IPS DF 4.7 (cell line): Measurements from ENCODE around the gene NOC2L.

Experiments used
- DNase-seq: peaks from one replicate; pipeline ENCODE4 v3.0.0-alpha.2; 2013; ENCODE audit warnings: low spot score; ENCODE audit errors: extremely low read depth

NOC2L gene

DNA sequence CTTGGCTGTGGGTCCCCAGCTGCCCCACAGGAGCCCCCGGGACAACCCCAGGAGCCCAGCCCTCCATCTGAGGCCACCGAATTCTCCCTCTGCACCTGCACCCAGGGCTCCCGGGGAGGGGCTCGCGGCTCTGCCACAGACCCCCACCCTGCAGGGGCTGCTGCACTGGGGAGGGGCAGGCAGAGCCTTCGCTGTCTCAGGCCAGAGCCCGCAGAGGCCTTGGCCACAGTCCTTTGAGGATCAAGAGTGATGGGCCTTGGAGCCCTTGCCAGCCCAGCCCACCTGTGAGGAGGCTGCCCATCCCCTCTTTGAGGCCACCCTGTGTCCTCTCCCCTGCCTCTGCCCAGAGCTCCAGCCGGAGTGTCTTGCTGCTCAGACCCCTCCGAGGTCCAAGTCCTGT lies 16.3 kb upstream of the NOC2L start:
- no peak for DNase-seq

DNA sequence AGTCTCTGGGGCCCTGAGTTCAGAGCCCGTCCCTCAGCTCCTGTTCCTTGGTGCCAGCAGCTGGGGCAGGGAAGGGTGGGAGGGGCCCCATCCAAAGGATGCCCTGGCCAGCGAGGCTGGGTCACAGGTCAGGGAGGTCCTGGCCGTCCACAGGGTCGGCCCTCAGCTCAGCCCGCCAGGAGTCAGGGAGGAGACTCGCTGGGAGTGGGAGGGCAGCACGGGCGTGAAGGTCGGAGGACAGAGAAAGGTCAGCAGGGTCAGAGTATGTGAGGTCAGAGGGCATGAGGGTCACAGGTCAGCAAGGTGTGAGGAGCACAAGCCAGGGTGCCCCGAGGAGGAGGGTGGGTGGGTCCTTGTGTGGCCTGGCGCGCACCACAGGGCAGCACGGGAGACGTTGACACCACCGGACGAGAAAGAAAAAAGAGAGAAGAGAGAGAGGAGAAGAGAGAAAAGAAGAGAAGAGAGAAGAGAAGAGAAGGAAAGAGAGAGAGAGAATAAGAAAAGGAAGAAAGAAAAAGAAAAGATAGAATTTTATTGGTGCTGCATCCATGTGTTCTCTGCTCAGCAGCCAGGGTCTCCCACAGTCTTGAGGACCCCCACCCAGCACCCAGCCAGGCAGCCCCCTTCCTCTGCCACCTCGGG lies 15.8 kb upstream of the NOC2L start:
- no peak for DNase-seq

DNA sequence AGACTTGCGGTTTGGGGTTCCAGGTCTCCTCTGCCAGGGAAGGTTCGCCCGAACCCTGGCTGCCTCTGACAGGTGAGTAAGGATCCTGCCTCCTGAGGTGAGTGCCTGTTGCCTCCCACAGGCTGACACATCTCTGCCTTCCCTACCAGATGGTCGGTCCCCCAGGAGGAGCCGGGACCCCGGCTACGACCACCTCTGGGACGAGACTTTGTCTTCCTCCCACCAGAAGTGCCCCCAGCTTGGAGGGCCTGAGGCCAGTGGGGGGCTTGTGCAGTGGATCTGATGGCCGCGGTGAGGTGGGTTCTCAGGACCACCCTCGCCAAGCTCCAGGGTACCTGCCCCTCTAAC lies 15.2 kb upstream of the NOC2L start:
- no peak for DNase-seq

DNA sequence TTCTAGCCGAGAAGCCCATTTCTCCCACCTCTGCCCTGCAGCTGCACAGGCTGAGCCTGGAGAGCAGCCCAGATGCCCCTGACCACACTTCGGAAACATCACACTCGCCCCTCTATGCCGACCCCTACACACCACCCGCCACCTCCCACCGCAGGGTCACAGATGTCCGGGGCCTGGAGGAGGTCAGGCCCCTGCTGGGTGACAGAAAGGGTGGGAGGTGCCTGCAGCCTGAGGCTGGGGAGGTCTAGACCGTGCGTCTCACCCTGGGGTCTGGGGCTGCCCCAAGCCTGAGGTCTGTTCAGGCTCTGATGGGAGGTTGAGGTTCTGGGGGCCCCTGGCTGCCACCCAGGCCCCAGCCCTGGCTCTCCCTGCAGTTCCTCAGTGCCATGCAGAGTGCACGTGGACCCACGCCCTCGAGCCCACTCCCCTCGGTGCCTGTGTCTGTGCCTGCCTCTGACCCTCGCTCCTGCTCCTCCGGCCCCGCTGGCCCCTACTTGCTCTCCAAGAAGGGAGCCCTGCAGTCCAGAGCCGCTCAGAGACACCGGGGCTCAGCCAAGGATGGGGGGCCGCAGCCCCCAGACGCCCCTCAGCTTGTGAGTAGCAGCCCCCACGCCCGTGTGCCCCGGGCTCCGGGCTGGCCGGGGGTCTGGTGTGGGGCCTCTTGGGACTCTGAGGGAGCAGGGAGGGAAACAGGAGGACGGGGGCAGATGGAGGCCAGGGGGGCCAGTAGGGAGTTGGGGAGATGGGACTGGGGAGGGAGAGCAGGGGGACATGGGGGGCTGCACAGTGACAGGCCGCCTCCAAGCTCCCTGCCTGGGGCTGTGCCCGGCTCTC lies 14.6 kb upstream of the NOC2L start:
- DNase-seq = no peak

DNA sequence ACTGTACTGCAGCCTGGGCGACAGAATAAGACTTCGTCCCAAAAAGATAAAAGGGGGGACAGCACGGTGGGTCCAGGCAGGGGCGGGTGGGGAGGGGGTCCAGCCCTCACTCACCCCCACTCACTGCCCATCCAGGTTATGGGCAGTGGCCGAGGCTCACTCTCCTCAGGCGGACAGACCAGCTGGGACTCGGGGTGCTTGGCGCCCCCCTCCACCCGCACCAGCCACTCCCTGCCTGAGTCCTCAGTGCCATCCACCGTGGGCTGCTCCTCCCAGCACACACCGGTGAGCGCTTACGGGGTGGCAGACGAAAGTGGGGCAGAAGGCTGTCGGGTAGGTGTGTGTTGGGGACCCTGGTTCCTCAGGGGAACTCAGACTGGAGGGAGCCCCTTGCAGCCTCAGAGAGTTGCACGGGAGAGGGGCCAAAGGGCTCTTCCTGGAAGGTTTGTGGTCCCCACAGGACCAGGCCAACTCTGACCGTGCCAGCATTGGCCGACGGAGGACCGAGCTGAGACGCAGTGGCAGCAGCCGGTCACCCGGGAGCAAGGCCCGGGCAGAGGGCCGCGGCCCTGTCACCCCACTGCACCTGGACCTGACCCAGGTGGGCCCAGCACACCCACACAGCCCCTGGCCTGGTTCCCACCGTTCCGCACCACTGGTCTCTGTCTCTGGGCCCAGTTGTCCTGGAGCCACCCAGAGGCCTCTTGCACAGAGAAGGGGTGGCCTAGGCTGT lies 13.8 kb upstream of the NOC2L start:
- DNase-seq = no peak

DNA sequence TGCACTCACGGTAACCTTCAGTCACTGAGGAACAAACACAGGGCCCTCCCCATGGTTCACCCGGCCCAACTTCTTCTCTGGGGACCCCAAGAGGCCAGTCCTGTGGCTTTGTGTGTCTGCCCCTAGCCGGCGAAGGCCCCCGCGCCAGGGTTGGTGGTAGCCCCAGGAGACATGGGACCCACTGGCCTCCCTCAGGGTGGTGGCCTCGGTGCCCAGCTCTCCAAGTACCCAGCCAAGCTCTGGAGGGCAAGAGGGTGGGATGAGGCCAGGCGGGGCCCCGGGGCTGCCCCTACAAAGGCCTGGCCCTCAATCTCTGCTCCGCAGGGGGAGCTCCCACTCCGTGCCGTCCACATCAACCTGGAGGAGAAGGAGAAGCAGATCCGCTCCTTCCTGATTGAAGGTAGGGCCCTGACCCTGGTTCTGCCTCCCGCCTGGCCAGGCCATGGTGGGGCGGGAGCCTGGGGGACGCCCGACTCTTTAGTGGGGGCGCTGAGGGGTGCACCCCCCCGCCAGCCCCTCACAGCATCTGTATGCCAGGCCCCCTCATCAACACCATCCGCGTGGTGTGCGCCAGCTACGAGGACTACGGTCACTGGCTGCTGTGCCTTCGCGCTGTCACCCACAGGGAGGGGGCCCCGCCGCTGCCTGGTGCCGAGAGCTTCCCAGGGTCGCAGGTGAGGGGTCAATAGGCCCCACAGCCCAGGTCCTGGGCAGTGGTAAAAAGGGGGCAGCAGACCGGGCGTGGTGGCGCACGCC lies 12.9 kb upstream of the NOC2L start:
- DNase-seq = no peak

DNA sequence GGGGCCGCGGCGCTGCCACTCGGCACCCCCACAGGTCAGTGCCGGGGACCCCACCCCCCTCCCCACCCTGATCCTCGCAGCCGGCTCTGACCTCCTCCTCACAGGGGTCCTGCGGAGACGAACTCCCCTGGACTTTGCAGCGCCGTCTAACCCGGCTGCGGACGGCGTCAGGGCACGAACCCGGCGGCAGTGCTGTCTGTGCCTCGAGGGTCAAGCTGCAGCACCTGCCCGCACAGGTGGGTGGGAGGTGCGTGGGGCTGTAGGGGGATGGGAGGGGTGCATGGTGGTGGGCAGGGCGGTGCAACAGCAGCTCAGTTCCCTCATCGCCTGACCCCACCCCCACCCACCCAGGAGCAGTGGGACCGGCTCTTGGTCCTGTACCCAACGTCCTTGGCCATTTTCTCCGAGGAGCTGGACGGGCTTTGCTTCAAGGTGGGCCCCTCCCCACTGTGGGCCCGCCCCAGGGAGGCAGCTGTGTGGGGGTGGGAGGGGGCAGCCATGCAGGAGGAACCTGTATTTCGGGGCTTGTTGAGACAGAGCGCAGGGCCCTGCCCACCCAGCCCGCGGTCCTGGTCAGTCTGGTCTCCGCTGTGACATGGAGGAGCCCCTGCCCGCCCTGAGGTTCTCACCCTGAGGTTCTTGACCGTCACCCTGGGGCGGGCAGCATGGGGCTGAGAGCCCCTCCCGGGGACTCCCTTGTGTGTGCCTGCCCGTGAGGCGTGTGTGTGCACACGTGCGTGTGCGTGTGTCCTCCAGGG lies 12.1 kb upstream of the NOC2L start:
- no peak for DNase-seq

DNA sequence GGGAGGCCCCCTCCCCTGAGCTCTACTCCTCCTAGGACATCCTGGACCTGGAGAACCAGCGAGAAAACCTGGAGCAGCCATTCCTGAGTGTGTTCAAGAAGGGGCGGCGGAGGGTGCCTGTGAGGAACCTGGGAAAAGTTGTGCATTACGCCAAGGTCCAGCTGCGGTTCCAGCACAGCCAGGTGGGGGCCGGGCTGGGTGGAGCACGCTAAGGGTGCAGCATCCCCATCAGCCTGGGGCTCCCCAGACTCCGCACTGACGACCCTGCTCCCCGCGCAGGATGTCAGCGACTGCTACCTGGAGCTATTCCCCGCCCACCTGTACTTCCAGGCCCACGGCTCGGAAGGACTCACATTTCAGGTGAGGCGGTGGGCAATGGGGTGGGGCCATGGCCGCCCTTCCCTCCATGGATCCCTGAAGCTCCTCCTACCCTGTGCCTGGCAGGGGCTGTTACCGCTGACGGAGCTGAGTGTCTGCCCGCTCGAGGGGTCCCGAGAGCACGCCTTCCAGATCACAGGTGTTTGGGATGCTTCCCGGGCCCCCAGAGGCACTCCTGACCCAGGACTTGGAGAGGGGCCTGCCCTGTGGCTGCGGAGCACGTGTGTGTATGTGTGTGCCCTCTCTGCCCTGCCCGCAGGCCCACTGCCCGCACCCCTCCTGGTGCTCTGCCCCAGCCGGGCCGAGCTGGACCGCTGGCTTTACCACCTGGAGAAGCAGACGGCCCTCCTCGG lies 11.4 kb upstream of the NOC2L start:
- no peak for DNase-seq

DNA sequence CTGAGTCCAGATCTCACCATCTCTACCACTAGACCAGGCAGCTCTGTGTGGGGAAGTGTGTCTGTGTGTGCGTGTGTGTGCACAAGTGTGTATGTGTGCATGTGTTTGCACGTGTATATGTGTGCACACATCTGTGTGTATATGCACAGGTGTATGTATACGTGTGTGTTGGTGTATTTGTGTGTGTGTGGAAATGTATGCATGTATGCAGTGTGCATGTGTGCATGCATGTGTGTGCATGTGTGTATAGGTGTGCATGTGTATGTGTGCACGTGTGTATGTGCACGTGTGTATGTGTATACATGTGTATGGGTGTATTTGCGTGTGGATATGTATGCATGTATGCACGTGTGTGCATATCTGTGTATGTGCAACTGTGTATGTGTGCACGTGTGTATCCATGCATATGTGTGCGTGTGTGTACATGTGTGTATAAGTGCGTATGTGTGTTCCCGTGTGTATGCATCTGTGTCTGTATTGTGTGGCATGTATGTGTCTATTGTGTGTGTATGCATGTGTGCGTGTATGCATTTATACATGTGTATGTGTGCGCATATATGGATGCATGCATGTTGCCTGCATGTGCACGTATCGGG lies 10.3 kb upstream of the NOC2L start:
- DNase-seq = no peak

DNA sequence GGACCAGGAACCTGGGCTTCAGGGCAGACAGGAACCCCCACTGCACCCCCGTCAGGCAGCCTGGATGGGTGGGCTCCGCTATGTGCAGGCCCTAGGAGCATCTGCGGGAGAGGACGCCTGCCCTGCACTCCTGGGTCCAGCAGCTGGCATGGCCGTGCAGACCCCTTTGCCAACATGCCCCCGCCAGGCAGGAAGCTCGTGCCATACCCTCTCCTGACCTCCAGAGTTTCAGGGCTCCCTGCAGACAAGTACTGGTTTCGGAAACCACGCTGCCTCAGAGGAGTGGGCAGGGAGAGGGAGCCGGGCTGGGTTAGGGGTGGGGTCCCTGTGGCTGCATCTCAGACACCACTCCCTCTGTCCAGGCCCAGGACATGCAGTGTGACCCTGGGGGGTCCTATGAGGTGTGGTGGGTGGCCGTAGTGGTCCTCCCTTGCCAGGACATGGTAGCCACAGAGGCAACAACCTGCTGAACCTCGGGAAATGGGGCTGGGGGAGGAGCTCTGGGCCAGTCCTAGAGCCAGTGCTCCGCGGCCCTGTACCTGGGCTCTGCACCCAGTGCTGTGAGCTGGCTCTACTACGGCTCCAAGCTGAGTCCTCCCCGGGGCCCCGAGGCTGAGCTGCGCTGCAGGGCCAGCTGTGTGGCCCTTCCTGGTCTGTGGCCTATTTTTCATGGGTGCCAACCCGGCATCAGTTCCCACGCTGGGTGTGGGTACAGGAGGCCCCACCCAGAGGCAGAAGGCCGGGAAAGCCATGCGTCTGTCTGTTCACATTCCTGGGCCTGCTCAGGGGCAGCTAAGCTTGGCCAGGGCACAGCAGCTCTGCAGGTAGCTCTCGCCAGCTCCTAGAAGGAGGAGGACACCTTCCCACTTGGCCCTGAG lies 8.6 kb upstream of the NOC2L start:
- DNase-seq = no peak

DNA sequence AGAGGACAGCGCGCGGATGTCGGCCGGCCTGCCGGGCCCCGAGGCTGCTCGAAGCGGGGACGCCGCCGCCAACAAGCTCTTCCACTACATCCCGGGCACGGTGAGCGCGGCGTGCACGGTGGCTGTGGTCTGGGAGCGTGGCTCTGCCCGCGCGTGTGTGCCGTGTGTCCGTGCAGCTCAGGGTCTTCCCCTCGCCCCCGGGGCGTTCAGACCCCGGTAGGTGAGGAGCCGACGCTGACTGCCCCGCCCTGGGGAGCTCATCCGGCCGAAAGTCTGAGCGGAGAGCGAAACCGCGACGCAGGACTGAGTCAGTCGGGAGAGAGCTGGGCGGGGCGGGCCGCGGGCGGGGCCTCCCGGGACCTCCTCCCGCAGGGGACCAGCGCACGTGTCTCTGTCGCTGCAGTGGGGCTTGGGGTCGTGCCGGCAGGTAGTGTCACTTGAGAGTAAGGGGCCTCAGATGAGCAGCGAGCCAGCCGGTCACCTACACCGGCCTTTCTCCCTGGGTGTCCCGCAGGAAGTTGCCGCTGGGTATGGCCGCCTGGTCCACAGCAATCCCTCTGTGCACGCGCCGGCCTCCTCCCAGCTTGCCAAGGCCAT lies 7.7 kb upstream of the NOC2L start:
- no peak for DNase-seq

DNA sequence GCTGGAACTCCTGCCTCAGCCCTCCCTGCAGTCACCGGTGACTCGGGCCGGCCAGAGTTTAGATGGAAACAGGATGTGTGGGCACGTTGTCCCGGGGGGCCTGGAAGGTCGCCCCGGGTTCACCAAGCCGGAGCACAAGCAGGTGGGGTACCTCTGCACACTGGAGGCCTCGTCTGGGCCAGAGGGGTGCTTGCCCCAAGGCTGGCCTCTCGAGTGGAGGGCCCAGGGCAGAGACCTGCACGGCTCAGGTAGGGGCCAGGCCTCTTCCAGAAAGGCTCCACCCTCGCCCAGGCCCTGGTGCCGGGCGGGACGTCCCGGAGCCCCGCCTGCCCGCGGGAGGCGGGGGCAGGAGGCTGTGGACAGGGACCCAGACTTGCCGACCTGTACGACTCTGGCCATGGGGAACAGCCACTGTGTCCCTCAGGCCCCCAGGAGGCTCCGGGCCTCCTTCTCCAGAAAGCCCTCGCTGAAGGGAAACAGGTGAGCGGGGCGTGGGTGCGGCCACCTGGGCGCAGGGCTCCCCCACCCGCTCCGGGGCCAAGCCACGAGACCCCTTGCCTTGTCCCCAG lies 7.2 kb upstream of the NOC2L start, which contains the start of gene PLEKHN1:
TSS of gene PLEKHN1 (plus strand) at position 348 of the 569 bp plus-strand sequence. CDS start at position 398, 50 bp downstream.
- DNase-seq = no peak

DNA sequence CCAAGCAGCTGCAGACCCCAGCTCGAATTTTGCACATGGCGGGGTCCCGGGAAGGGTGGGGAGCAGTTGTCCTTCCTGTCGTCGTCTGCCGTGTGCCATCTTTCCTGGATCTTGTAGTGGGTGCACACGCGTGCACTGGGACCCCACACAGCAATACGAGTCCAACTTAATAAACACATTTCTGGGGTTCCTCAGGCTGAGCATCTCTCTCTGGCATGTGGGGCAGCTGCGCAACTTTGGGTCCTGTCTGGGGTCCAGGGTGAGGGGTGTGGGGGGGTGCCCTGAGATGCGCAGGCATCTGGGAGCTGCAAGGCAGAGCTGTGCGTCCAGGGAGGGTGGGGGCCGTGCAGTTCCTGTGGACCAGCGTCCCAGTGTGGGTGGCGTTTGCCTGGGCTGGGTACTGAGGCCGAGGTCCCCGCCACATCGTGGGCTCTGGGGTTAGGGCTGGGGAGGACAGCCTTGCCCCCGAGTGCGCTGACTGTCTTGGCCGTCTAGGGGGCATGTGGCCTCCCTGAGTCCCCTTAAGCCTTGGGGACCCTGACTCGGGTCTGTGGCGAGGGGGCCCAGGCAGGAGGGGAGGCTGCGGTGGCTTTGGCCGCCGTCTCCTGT lies 6.6 kb upstream of the NOC2L start:
- DNase-seq = no peak

DNA sequence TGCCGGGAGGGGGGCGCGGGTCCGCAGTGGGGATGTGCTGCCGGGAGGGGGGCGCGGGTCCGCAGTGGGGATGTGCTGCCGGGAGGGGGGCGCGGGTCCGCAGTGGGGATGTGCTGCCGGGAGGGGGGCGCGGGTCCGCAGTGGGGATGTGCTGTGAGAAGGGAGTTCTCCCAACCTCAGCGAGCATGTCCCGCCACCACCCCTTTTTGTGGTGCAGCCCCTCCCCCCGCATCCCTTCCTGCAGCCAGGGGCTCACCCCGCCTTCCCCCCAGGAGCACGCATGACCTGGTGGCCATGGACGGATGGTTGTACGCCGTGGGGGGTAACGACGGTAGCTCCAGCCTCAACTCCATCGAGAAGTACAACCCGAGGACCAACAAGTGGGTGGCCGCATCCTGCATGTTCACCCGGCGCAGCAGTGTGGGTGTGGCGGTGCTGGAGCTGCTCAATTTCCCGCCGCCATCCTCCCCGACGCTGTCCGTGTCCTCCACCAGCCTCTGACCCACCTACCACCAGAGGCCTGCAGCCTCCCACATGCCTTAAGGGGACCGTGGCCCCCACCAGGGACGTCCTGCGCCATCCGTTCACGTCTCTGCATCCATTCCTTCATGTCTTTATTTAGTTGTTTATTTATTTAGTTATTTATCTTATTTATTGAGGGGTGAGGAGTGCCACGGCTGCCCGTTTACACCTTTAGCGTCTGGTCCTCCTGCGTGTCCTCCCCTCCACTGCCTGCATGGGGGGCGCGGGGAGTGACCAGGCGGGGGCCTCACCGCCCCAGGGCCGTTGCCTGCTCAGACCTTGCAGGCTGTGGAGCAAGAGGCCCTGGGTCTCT lies 5.9 kb upstream of the NOC2L start:
- DNase-seq = no peak

DNA sequence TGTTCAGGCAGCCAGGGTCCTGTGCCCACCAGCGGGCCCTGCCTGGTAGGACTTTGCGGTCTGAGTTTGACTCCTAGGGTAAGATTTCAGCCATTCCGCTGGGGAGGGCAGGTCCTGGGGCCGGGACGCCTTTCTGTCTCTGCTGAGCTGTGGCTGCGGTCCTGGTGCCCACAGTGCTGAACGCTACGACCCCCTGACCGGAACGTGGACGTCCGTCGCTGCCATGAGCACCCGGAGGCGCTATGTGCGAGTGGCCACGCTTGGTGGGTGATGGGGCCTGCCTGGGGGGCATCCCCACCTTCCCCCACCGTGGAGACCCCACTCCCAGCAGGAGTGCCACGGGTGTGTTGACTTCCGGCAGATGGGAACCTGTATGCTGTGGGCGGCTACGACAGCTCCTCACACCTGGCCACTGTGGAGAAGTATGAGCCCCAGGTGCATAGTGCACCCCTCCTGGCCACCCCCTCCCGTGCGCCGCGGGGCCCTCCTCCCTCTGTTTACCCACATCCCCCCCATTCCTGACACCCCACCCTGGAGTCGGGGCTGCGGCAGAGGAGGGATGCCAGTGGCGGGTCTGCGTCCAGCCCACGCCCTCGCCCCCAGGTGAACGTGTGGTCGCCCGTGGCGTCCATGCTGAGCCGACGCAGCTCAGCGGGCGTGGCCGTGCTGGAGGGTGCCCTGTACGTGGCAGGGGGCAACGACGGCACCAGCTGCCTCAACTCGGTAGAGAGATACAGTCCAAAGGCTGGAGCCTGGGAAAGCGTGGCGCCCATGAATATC lies 4.9 kb upstream of the NOC2L start:
- no peak for DNase-seq

DNA sequence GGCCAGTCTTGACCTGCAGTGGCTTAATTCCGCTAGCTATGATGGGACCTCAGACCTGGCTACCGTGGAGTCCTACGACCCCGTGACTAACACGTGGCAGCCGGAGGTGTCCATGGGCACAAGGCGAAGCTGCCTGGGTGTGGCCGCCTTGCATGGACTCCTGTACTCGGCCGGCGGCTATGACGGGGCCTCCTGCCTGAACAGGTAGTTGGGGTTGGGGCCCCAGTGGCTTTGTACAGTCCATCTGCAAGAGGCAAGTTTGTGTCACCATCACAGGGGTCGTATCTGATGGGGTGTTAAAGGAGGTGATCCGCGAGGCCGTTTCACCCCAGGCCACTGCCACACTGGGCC lies 4.2 kb upstream of the NOC2L start:
- no peak for DNase-seq
